Uterine smooth muscle cell (primary cell): ENCODE results near the gene LRP3. TPM values are rescaled to one million over a fixed set of nuclear protein-coding genes. Genes with fewer than 3 reads are reported as not detected.

Source experiments
- total RNA-seq: library from RNA; depleted of rRNA; stranded (reverse); fragments of >200 nt; gene quantifications from 2 replicates; pipeline ENCODE4 v1.2.3, GENCODE V29; 2014

LRP3 gene, protein sequence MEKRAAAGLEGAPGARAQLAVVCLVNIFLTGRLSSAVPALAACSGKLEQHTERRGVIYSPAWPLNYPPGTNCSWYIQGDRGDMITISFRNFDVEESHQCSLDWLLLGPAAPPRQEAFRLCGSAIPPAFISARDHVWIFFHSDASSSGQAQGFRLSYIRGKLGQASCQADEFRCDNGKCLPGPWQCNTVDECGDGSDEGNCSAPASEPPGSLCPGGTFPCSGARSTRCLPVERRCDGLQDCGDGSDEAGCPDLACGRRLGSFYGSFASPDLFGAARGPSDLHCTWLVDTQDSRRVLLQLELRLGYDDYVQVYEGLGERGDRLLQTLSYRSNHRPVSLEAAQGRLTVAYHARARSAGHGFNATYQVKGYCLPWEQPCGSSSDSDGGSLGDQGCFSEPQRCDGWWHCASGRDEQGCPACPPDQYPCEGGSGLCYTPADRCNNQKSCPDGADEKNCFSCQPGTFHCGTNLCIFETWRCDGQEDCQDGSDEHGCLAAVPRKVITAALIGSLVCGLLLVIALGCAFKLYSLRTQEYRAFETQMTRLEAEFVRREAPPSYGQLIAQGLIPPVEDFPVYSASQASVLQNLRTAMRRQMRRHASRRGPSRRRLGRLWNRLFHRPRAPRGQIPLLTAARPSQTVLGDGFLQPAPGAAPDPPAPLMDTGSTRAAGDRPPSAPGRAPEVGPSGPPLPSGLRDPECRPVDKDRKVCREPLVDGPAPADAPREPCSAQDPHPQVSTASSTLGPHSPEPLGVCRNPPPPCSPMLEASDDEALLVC
- 22.6 and 35.2 TPM in 2 replicates for total RNA-seq

DNA sequence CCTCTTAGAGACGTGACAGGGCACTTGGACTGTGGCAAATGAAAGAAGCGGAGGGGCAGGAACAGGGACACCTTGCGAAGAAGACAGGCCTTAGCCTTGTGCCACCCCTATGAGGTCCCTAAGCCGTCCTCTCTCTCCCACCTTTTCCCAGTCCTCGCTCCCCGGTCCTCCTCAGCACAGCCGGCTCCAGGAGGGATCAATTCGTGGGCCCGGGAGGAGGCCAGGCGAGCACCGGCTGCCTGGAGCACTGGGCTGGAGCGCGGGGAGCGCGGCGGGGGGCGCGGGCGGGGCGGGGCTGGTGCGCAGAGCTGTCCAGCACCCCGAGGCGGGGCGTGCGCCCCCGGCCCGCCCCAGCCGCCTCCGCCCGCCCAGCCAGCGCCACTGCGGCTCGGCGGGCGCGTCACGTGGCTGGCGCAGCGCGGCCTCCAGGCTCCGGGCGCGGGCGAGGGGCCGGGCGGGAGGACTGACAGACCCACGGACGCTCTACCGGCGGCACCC is at the start of gene LRP3:
Gene LRP3 (plus strand): TSS at position 466 of the 498 bp plus-strand sequence. CDS start 456 bp downstream, outside the sequence.

DNA sequence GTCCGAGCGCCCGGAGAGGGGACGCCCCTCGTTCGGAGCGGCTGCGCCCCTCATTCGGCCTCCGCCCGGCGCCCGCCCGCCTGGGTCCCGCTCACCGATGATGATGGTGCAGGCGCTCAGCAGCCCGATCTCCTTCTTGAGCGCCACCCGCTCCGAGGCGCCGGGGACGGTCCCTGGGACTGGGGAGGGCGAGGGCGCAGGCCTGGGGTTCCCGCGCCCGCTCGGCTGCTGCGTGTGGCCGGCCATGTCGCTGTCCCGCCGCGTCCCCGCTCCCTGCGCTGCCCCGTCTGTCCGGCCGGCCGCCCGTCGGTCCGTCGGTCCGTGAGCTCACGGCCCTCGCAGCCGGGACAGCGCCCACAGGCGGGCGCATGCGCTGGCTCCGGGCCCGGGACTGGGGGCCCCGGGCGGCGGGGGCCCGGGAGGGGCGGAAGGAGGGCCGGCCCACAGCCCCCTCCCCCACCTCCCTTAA is 31.4 kb downstream of the LRP3 start, which contains the start of gene SLC7A10:
Gene SLC7A10 (minus strand): TSS at position 393 of the 469 bp plus-strand sequence. CDS start 147 bp downstream, at position 246.

Other genes starting within 250 kb of the LRP3 start
- gene CEP89, start 222.4 kb upstream of the LRP3 start, total RNA-seq = 13.5 and 14.0 TPM in 2 replicates
- 1.9 and 3.0 TPM in 2 replicates for gene FAAP24, start 222.1 kb upstream of the LRP3 start, total RNA-seq
- 2.0 and 3.5 TPM in 2 replicates for gene RHPN2, start 129.4 kb upstream of the LRP3 start, total RNA-seq
- 7.1 and 7.7 TPM in 2 replicates for gene GPATCH1, start 113.1 kb upstream of the LRP3 start, total RNA-seq
- not detected in 2 replicates for gene WDR88, start 62.2 kb upstream of the LRP3 start, total RNA-seq
- not detected in 2 replicates for gene SLC7A10, start 31.5 kb downstream of the LRP3 start, total RNA-seq
- gene CEBPA, start 108.2 kb downstream of the LRP3 start, total RNA-seq = 0.11 and 0.25 TPM in 2 replicates
- gene CEBPG, start 179.4 kb downstream of the LRP3 start, total RNA-seq = 45.9 and 63.0 TPM in 2 replicates